DND-41 (cell line): ENCODE results near the gene SHANK3.
"Not testable (repeated sequence)": the region's sequence is repeated elsewhere in the genome, so short reads cannot be mapped to it uniquely, and the experiment has no call there.

ENCODE experiments used
- ATAC-seq: fragments of 200-7000 bp; cut with Tn5 transposase; 3 replicates; pipeline ENCODE4 v1.9.1; 2021; ENCODE audit warnings: low read depth; ENCODE audit not compliant: insufficient read depth
- DNase-seq: peaks from one replicate; pipeline ENCODE4 v3.0.0-alpha.2; 2020
- H2AFZ ChIP-seq: 2 replicates; pipeline ENCODE4 v1.6.0; 2012; ENCODE audit warnings: low read depth, low read length
- H3K27ac ChIP-seq: 2 replicates; pipeline ENCODE4 v1.5.1; 2012; ENCODE audit warnings: low read length, inconsistent platforms
- H3K27me3 ChIP-seq: fragments of 200-600 bp; sonication (generic); 2 replicates; pipeline ENCODE4 v1.6.0; 2012; ENCODE audit warnings: low read length, mild to moderate bottlenecking, inconsistent platforms; ENCODE audit not compliant: insufficient read depth, poor library complexity
- H3K36me3 ChIP-seq: 2 replicates; pipeline ENCODE4 v1.5.1; 2012; ENCODE audit warnings: low read length, inconsistent platforms; ENCODE audit not compliant: insufficient read depth
- H3K4me1 ChIP-seq: 2 replicates; pipeline ENCODE4 v1.5.1; 2012; ENCODE audit warnings: mild to moderate bottlenecking, low read length; ENCODE audit not compliant: insufficient read depth
- H3K4me2 ChIP-seq: 2 replicates; pipeline ENCODE4 v1.6.0; 2012; ENCODE audit warnings: mild to moderate bottlenecking, moderate library complexity, low read length, inconsistent platforms; ENCODE audit not compliant: insufficient read depth
- H3K4me3 ChIP-seq, 2 experiments: fragments of 200-600 bp in 1 of 2; shearing (Covaris generic) in 1 of 2; 2 replicates each; pipeline ENCODE4 v1.5.1; 2012 to 2016; ENCODE audit warnings: inconsistent platforms in 2 of 2, low read length in 2 of 2, mild to moderate bottlenecking in 2 of 2, low read depth in 1 of 2, moderate library complexity in 1 of 2
- H3K79me2 ChIP-seq: 2 replicates; pipeline ENCODE4 v1.6.0; 2012; ENCODE audit warnings: low read length, inconsistent platforms; ENCODE audit not compliant: insufficient read depth
- H3K9ac ChIP-seq: 2 replicates; pipeline ENCODE4 v1.6.0; 2012; ENCODE audit warnings: low read depth, mild to moderate bottlenecking, inconsistent platforms, low read length, moderate library complexity
- H3K9me3 ChIP-seq: 2 replicates; pipeline ENCODE4 v1.5.1; 2012; ENCODE audit warnings: low read length, moderate library complexity, mild to moderate bottlenecking, inconsistent platforms; ENCODE audit not compliant: insufficient read depth, severe bottlenecking
- H4K20me1 ChIP-seq: 2 replicates; pipeline ENCODE4 v1.6.0; 2012; ENCODE audit warnings: low read length; ENCODE audit not compliant: insufficient read depth
- EZH2 ChIP-seq: IDR thresholded peaks from 3 replicates; pipeline ENCODE4 v1.6.1; 2012; ENCODE audit warnings: borderline replicate concordance, low read depth, mild to moderate bottlenecking, moderate library complexity, low read length, inconsistent platforms; ENCODE audit not compliant: severe bottlenecking
- TF ChIP-seq, protein P1 (sequence below): IDR thresholded peaks from 2 replicates; pipeline ENCODE4 v1.5.1; 2012; ENCODE audit warnings: borderline replicate concordance, low read length, moderate library complexity, mild to moderate bottlenecking; ENCODE audit not compliant: poor library complexity, severe bottlenecking; ENCODE audit errors: extremely low read depth

Gene SHANK3

DNA sequence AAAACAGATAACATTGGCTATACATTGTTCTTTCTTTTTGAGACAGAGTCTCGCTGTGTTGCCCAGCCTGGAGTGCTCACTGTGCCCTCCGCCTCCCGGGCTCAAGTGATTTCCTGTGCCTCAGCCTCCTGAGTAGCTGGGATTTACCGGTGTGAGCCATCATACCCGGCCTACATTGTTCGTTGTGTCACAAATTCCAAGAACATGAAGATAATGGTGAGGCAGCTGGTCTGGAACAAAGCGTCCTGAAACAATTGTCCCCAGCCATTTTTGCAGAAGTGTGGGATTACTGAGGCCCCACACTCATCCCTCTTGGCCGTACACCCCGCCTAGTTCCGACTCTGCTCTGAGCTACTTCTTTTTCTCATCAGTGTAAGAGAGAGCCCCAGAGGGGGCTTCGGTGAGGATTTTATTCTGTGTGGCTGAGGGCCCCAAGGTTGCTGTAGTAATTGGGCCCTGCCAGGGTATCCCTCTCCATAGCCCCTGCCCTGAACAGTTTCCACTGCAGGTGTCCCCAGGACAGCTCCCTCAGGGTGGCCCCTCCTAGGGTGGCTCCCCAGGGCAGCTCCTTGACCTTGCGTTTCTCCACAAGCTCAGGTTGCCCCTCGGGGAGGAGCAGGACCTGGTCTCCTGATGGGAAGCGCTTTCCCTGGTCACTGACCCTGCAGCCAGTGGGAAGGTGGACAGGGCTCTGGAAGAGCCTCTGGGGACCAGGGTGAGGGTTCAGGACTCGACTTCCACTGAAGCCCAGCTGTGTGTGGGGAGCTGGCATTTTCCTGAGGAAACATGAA is 31.6 kb upstream of the SHANK3 start:
- peaks cover 24% of the 10 kb centered on the region for H3K27me3 ChIP-seq
- H2AFZ ChIP-seq: no peak overlapping the region
- H3K9ac ChIP-seq: no peak overlapping the region
- H3K4me1 ChIP-seq: no peaks in the 10 kb centered on the region
- no peak for TF ChIP-seq EZH2
- TF ChIP-seq, protein P1, sequence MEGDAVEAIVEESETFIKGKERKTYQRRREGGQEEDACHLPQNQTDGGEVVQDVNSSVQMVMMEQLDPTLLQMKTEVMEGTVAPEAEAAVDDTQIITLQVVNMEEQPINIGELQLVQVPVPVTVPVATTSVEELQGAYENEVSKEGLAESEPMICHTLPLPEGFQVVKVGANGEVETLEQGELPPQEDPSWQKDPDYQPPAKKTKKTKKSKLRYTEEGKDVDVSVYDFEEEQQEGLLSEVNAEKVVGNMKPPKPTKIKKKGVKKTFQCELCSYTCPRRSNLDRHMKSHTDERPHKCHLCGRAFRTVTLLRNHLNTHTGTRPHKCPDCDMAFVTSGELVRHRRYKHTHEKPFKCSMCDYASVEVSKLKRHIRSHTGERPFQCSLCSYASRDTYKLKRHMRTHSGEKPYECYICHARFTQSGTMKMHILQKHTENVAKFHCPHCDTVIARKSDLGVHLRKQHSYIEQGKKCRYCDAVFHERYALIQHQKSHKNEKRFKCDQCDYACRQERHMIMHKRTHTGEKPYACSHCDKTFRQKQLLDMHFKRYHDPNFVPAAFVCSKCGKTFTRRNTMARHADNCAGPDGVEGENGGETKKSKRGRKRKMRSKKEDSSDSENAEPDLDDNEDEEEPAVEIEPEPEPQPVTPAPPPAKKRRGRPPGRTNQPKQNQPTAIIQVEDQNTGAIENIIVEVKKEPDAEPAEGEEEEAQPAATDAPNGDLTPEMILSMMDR: no peak
- no peak overlapping the region for H3K4me3 ChIP-seq
- no peak overlapping the region for H3K4me2 ChIP-seq
- no peaks in the 10 kb centered on the region for H4K20me1 ChIP-seq
- no peaks in the 10 kb centered on the region for H3K79me2 ChIP-seq
- DNase-seq (no peak), ATAC-seq (no peak)
- H3K9me3 ChIP-seq: peaks cover 2% of the 10 kb centered on the region
- no peak overlapping the region for H3K27ac ChIP-seq
- H3K36me3 ChIP-seq: no peaks in the 10 kb centered on the region

DNA sequence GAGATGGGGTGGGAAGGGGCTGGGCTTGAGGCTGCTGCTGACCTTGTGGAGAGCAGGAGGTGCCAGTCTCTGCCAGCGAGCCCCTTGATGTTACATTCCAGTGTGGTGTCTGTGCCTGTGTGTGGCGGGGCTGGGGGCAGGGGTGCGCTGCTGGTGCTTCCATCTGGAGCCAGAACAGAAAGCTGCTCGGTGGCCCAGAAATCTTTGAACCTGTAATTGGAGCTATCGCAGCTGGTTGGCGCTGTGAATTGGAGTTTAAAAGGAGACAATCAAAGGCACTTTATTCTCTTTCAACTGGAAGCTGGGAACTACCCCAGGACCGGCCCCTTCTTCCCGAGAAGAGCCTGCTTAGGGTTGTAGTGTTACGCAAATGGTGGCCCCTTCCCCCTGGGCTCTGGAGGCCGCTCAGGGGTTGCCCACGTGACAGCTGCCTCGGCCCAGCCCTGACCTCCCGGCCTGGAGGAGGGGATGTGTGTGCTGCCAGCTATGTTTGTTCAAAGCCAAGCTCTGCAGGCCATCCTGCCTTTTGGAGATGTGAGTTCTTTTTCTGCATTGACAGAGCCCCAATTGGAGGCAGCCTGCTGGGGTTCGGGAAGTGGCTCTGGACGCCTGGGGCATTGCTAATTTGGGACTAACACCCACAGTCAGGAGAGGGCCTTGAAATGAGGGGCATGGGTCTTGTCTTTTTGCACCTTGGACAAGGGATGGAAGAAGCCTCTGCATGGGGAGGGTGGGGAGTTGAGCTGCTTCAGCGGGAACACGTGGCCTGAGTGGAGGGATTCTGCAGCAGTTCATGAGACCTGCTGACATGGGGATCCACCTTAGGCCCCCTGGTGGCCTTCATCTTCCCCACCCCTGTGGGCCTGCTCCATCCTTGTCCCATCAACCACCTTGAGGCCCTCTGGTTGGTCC is 30.7 kb upstream of the SHANK3 start:
- H3K79me2 ChIP-seq: no peaks in the 10 kb centered on the region
- DNase-seq (no peak), ATAC-seq (no peak)
- H3K4me3 ChIP-seq: no peak overlapping the region
- H4K20me1 ChIP-seq: no peaks in the 10 kb centered on the region
- no peak overlapping the region for H3K9ac ChIP-seq
- no peaks in the 10 kb centered on the region for H3K36me3 ChIP-seq
- H3K27ac ChIP-seq: no peak overlapping the region
- no peak overlapping the region for H3K4me2 ChIP-seq
- H3K4me1 ChIP-seq: no peaks in the 10 kb centered on the region
- peaks cover 24% of the 10 kb centered on the region for H3K27me3 ChIP-seq
- peaks cover 2% of the 10 kb centered on the region for H3K9me3 ChIP-seq
- H2AFZ ChIP-seq: no peak overlapping the region
- TF ChIP-seq, protein P1: peak; percentile 31
- TF ChIP-seq EZH2: no peak

DNA sequence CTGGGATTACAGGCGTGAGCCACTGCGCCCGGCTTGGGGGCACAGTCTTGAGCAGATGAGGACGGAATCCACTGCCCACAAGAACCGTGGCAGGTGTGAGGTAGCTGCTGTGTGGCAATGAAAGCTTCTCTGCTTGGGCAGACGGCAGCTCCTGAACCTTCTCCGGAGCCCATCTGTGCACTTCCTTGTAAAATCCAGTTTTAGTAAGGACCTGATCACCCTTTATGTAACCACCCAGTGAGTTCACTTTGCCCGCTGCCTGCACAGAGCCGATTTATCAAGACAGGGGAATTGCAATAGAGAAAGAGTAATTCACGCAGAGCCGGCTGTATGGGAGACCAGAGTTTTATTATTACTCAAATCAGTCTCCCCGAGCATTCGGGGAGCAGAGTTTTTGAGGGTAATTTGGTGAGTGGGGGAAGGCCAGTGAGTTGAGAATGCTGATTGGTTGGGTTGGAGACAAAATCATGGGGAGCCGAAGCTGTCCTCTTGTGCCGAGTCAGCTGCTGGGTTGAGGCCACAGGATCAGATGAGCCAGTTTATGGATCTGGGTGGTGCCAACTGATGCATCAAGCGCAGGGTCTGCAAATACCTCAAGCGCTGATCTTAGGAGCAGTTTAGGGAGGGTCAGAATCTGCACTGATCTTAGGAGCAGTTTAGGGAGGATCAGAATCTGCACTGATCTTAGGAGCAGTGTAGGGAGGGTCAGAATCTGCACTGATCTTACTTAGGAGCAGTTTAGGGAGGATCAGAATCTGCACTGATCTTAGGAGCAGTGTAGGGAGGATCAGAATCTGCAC is 29.4 kb upstream of the SHANK3 start:
- DNase-seq, H3K4me1 ChIP-seq, H3K4me2 ChIP-seq, H3K4me3 ChIP-seq, H4K20me1 ChIP-seq, H2AFZ ChIP-seq, H3K27ac ChIP-seq, ATAC-seq, H3K36me3 ChIP-seq, H3K79me2 ChIP-seq, H3K9ac ChIP-seq, H3K9me3 ChIP-seq: not testable (repeated sequence)
- peaks cover 24% of the 10 kb centered on the region for H3K27me3 ChIP-seq
- peak; percentile 57 for TF ChIP-seq EZH2

DNA sequence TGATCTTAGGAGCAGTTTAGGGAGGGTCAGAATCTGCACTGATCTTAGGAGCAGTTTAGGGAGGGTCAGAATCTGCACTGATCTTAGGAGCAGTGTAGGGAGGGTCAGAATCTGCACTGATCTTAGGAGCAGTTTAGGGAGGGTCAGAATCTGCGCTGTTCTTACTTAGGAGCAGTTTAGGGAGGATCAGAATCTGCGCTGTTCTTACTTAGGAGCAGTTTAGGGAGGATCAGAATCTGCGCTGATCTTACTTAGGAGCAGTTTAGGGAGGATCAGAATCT is 28.9 kb upstream of the SHANK3 start:
- not testable (repeated sequence) for H3K9ac ChIP-seq, H3K79me2 ChIP-seq, H3K27ac ChIP-seq, ATAC-seq, H3K4me1 ChIP-seq, H4K20me1 ChIP-seq, DNase-seq, H3K4me3 ChIP-seq, H3K36me3 ChIP-seq, H2AFZ ChIP-seq, H3K9me3 ChIP-seq, H3K4me2 ChIP-seq
- H3K27me3 ChIP-seq: peaks cover 24% of the 10 kb centered on the region
